IMR-90 (cell line): Measurements from ENCODE around the gene MBOAT2. TPM values are rescaled to one million over a fixed set of nuclear protein-coding genes. Genes with fewer than 3 reads are reported as not detected.

Source experiments
- ATAC-seq: fragments of 200-7000 bp; cut with Tn5 transposase; 2 replicates; pipeline ENCODE4 v1.9.1; 2020; ENCODE audit warnings: low read depth, mild to moderate bottlenecking, moderate library complexity
- BruUV-seq: library from RNA; stranded (reverse); fragments of 400-500 nt; replicated peaks from 2 replicates; lab custom pipeline; 2021; lab: Mats Ljungman, UMichigan
- CTCF ChIA-PET: fragments of 300-600 bp; formaldehyde crosslinking; extraction: SDS; loops from one replicate; lab custom pipeline; 2021; ENCODE audit warnings: antibody characterized with exemption; lab: Yijun Ruan, JAX
- POLR2A ChIA-PET: fragments of 300-600 bp; sonication (Branson Sonifier 250); formaldehyde crosslinking; loops from one replicate; lab custom pipeline; 2022; ENCODE audit warnings: antibody characterized with exemption; ENCODE audit not compliant: unreplicated experiment; lab: Charles Lee
- DNase-seq: peaks from one replicate; pipeline ENCODE4 v3.0.0; 2013
- H2AFZ ChIP-seq: replicated peaks from 2 replicates; pipeline ENCODE3; 2013; ENCODE audit warnings: low read length, mild to moderate bottlenecking; ENCODE audit not compliant: poor library complexity
- H2AK5ac ChIP-seq: 2 replicates; pipeline ENCODE4 v1.6.1; 2013; ENCODE audit warnings: low read depth, low read length, inconsistent platforms
- H2AK9ac ChIP-seq: replicated peaks from 2 replicates; pipeline ENCODE3; 2013; ENCODE audit warnings: mild to moderate bottlenecking, low read depth, low read length, moderate library complexity; ENCODE audit not compliant: poor library complexity
- H2BK120ac ChIP-seq: 2 replicates; pipeline ENCODE4 v1.6.1; 2013; ENCODE audit warnings: low read depth, low read length, inconsistent platforms
- H2BK15ac ChIP-seq: 3 replicates; pipeline ENCODE4 v1.6.1; 2013; ENCODE audit warnings: low read depth, low read length, inconsistent platforms
- H2BK20ac ChIP-seq: 2 replicates; pipeline ENCODE4 v1.6.1; 2013; ENCODE audit warnings: low read depth, mild to moderate bottlenecking, inconsistent platforms, low read length, moderate library complexity
- H2BK5ac ChIP-seq: 2 replicates; pipeline ENCODE4 v1.6.1; 2013; ENCODE audit warnings: mild to moderate bottlenecking, low read depth, low read length, inconsistent platforms; ENCODE audit not compliant: poor library complexity, severe bottlenecking
- H3K14ac ChIP-seq: replicated peaks from 2 replicates; pipeline ENCODE4 v1.6.1; 2013; ENCODE audit warnings: low read depth, low read length, inconsistent platforms
- H3K18ac ChIP-seq: 2 replicates; pipeline ENCODE4 v1.6.1; 2013; ENCODE audit warnings: low read depth, low read length, control low read depth
- H3K23ac ChIP-seq: 2 replicates; pipeline ENCODE4 v1.6.1; 2013; ENCODE audit warnings: low read depth, low read length, inconsistent platforms
- H3K27ac ChIP-seq: 2 replicates; pipeline ENCODE4 v1.5.1; 2013; ENCODE audit warnings: mild to moderate bottlenecking, control low read depth, low read length; ENCODE audit not compliant: insufficient read depth
- H3K27me3 ChIP-seq: 2 replicates; pipeline ENCODE4 v1.6.1; 2013; ENCODE audit warnings: low read length; ENCODE audit not compliant: control insufficient read depth, insufficient read depth
- H3K36me3 ChIP-seq: 2 replicates; pipeline ENCODE4 v1.6.1; 2013; ENCODE audit warnings: low read length, mixed read lengths; ENCODE audit not compliant: control insufficient read depth, insufficient read depth
- H3K4ac ChIP-seq: 2 replicates; pipeline ENCODE4 v1.6.1; 2013; ENCODE audit warnings: low read depth, low read length, inconsistent platforms
- H3K4me1 ChIP-seq: 2 replicates; pipeline ENCODE4 v1.6.1; 2013; ENCODE audit warnings: low read length, mixed read lengths; ENCODE audit not compliant: control insufficient read depth, insufficient read depth
- H3K4me2 ChIP-seq: 2 replicates; pipeline ENCODE4 v1.6.1; 2013; ENCODE audit warnings: low read depth, mild to moderate bottlenecking, control low read depth, low read length, moderate library complexity
- H3K4me3 ChIP-seq: 2 replicates; pipeline ENCODE4 v1.5.1; 2013; ENCODE audit warnings: low read depth, mild to moderate bottlenecking, control low read depth, low read length, moderate library complexity; ENCODE audit not compliant: insufficient read depth
- H3K56ac ChIP-seq: 2 replicates; pipeline ENCODE4 v1.6.1; 2013; ENCODE audit warnings: low read length, inconsistent platforms; ENCODE audit not compliant: insufficient read depth; ENCODE audit errors: extremely low read depth
- H3K79me1 ChIP-seq, 2 experiments: 2 replicates each; pipeline ENCODE4 v1.6.1; 2013; ENCODE audit warnings: low read length in 2 of 2, inconsistent platforms in 1 of 2, low read depth in 1 of 2
- H3K9ac ChIP-seq: 2 replicates; pipeline ENCODE4 v1.6.1; 2013; ENCODE audit warnings: low read depth, low read length, control low read depth
- H3K9me1 ChIP-seq: 2 replicates; pipeline ENCODE4 v1.6.1; 2013; ENCODE audit warnings: low read length, inconsistent platforms; ENCODE audit not compliant: insufficient read depth
- H3K9me3 ChIP-seq: 2 replicates; pipeline ENCODE4 v1.6.1; 2013; ENCODE audit warnings: low read length; ENCODE audit not compliant: control insufficient read depth, insufficient read depth
- H4K20me1 ChIP-seq: 2 replicates; pipeline ENCODE4 v1.6.1; 2013; ENCODE audit warnings: low read length, inconsistent platforms; ENCODE audit not compliant: insufficient read depth
- H4K5ac ChIP-seq: 2 replicates; pipeline ENCODE4 v1.6.1; 2013; ENCODE audit warnings: mild to moderate bottlenecking, low read depth, low read length, control low read depth
- H4K8ac ChIP-seq, 2 experiments: 2 replicates each; pipeline ENCODE4 v1.6.1; 2013; ENCODE audit warnings: low read depth in 2 of 2, low read length in 2 of 2, control low read depth in 1 of 2, inconsistent platforms in 1 of 2
- H4K91ac ChIP-seq: 2 replicates; pipeline ENCODE4 v1.6.1; 2013; ENCODE audit warnings: low read depth, low read length, inconsistent platforms; ENCODE audit not compliant: insufficient read depth
- BHLHE40 ChIP-seq: fragments of 150-350 bp; IDR thresholded peaks from 2 replicates; pipeline ENCODE4 v1.6.1; 2016; ENCODE audit warnings: mild to moderate bottlenecking, low read depth, low read length
- FOS ChIP-seq: fragments of 150-350 bp; IDR thresholded peaks from 2 replicates; pipeline ENCODE4 v1.6.1; 2016; ENCODE audit warnings: low read depth, low read length
- MXI1 ChIP-seq: IDR thresholded peaks from 2 replicates; pipeline ENCODE4 v1.6.1; 2012; ENCODE audit warnings: low read depth, mild to moderate bottlenecking, low read length, moderate library complexity, borderline replicate concordance
- NFE2L2 ChIP-seq: fragments of 150-350 bp; IDR thresholded peaks from 2 replicates; pipeline ENCODE4 v1.6.1; 2016; ENCODE audit warnings: low read depth, mild to moderate bottlenecking, low read length
- POLR2A ChIP-seq: IDR thresholded peaks from 2 replicates; pipeline ENCODE4 v1.6.1; 2012; ENCODE audit warnings: mild to moderate bottlenecking, low read depth, low read length
- RAD21 ChIP-seq: IDR thresholded peaks from 2 replicates; pipeline ENCODE4 v1.6.1; 2012; ENCODE audit warnings: low read length, improper control_type of control experiment
- RCOR1 ChIP-seq: IDR thresholded peaks from 2 replicates; pipeline ENCODE4 v1.6.1; 2012; ENCODE audit warnings: mild to moderate bottlenecking, low read length, improper control_type of control experiment; ENCODE audit not compliant: insufficient replicate concordance
- SMC3 ChIP-seq: fragments of 150-350 bp; IDR thresholded peaks from 2 replicates; pipeline ENCODE4 v1.6.1; 2016; ENCODE audit warnings: low read depth, mild to moderate bottlenecking, antibody characterized with exemption, low read length, moderate library complexity
- dilution Hi-C: fragments of 300-500 bp; cut with HindIII; formaldehyde crosslinking; loops from one replicate; pipeline ENCODE4 v1.14.3; 2018; ENCODE audit warnings: low sequenced_read_pairs; ENCODE audit not compliant: unreplicated experiment
- in situ Hi-C: fragments of 300-500 bp; cut with MboI; formaldehyde crosslinking; loops from 3 replicates; pipeline ENCODE4 v1.14.3; 2019; ENCODE audit warnings: low sequenced_read_pairs, inconsistent platforms, mixed read lengths
- intact Hi-C: fragments of 100-400 bp; cut with micrococcal nuclease; formaldehyde crosslinking; loops from 2 replicates; pipeline ENCODE4 v1.10.0; 2022
- polyA plus RNA-seq, 3 experiments: library from polyadenylated mRNA; depleted of rRNA; stranded (reverse); fragments of >200 nt; gene quantifications; 2 replicates each; pipeline ENCODE4 v1.2.3, GENCODE V29; 2012; ENCODE audit warnings: low replicate concordance in 1 of 3
- total RNA-seq: library from RNA; depleted of rRNA; stranded (reverse); fragments of >200 nt; gene quantifications from 2 replicates; pipeline ENCODE4 v1.2.3, GENCODE V29; 2012
- TF ChIP-seq, protein P1 (sequence below): fragments of 150-350 bp; IDR thresholded peaks from 2 replicates; pipeline ENCODE4 v1.6.1; 2017; ENCODE audit warnings: mild to moderate bottlenecking, antibody characterized with exemption, low read length, low read depth
- TF ChIP-seq, protein P2 (sequence below): conservative IDR thresholded peaks from 2 replicates; pipeline ENCODE4 v1.5.1; 2012; ENCODE audit warnings: mild to moderate bottlenecking, low read depth, low read length, improper control_type of control experiment
- TF ChIP-seq, protein P3 (sequence below): fragments of 150-350 bp; IDR thresholded peaks from 2 replicates; pipeline ENCODE4 v1.6.1; 2016; ENCODE audit warnings: low read depth, mild to moderate bottlenecking, low read length, moderate library complexity, borderline replicate concordance

The MBOAT2 gene
- total and polyA plus RNA-seq, 2 of the 4 experiments (the other 2 are of a cell fraction), result 33.9 to 102 TPM

DNA sequence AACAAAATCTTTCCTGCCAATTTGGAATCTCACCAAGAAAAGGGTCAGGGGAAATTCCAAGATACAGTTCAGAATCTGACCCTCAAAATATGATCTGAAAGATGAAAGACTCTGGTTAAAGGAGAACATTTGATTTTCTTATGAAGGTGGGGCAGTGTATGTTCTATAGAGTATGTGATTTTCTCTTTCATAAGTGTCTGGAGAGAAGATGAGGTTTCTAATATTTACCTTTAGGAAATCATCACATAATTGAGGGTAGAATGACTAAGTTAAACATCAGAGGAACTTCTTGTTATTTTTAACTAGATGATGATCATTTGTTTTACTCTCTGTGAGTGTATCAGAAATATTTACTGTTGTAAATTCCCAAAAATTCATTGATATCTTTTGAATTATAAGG, 27.8 kb upstream of the MBOAT2 start:
- CTCF ChIA-PET, result no interaction called here
- peak; percentile 78 for ATAC-seq
- in situ Hi-C loops, result no loop called here

More for the DNA sequence above, 27.8 kb upstream of the MBOAT2 start:
- DNase-seq, result peak; percentile 50
- Histone ChIP-seq H4K91ac (no peak overlapping the region), H2BK20ac (no peak overlapping the region), H3K23ac (no peak overlapping the region), H3K9me1 (no peaks in the 10 kb centered on the region; the same call in 1 of the 2 replicates), H3K27me3 (no peaks in the 10 kb centered on the region), H2BK5ac (peak overlapping the region; percentile 84), H2BK120ac (peak overlapping the region; percentile 56; the same call in 1 of the 2 replicates), H3K27ac (no peak overlapping the region), H3K4me2 (peak overlapping the region; percentile 86), H3K9ac (no peak overlapping the region), H3K36me3 (no peaks in the 10 kb centered on the region), H2AFZ (no peak overlapping the region), H2BK15ac (no peak overlapping the region), H3K79me1 (no peaks in the 10 kb centered on the region), H3K9me3 (no peaks in the 10 kb centered on the region), H3K18ac (peak overlapping the region; percentile 63; the same call in 1 of the 2 replicates), H3K4me3 (no peak overlapping the region), H4K5ac (peak overlapping the region; percentile 29; the same call in 1 of the 2 replicates), H3K56ac (no peak overlapping the region), H3K4ac (no peak overlapping the region), H4K8ac (no peak overlapping the region), H3K4me1 (peaks cover 10% of the 10 kb centered on the region), H2AK9ac (no peak overlapping the region), H3K14ac (no peak overlapping the region), H2AK5ac (no peak overlapping the region), H4K20me1 (no peaks in the 10 kb centered on the region)
- intact Hi-C loops (no loop called here), dilution Hi-C loops (no loop called here)
- BruUV-seq, result no TSS peak
- TF ChIP-seq FOS, result no peak
- no peak for TF ChIP-seq NFE2L2
- TF ChIP-seq, protein P1, sequence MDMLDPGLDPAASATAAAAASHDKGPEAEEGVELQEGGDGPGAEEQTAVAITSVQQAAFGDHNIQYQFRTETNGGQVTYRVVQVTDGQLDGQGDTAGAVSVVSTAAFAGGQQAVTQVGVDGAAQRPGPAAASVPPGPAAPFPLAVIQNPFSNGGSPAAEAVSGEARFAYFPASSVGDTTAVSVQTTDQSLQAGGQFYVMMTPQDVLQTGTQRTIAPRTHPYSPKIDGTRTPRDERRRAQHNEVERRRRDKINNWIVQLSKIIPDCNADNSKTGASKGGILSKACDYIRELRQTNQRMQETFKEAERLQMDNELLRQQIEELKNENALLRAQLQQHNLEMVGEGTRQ, result no peak
- TF ChIP-seq BHLHE40, result no peak
- TF ChIP-seq MXI1, result no peak
- no peak for TF ChIP-seq SMC3
- TF ChIP-seq RCOR1, result no peak
- TF ChIP-seq POLR2A, result no peak
- no peak for TF ChIP-seq RAD21
- TF ChIP-seq, protein P2, sequence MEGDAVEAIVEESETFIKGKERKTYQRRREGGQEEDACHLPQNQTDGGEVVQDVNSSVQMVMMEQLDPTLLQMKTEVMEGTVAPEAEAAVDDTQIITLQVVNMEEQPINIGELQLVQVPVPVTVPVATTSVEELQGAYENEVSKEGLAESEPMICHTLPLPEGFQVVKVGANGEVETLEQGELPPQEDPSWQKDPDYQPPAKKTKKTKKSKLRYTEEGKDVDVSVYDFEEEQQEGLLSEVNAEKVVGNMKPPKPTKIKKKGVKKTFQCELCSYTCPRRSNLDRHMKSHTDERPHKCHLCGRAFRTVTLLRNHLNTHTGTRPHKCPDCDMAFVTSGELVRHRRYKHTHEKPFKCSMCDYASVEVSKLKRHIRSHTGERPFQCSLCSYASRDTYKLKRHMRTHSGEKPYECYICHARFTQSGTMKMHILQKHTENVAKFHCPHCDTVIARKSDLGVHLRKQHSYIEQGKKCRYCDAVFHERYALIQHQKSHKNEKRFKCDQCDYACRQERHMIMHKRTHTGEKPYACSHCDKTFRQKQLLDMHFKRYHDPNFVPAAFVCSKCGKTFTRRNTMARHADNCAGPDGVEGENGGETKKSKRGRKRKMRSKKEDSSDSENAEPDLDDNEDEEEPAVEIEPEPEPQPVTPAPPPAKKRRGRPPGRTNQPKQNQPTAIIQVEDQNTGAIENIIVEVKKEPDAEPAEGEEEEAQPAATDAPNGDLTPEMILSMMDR, result no peak
- TF ChIP-seq, protein P3, sequence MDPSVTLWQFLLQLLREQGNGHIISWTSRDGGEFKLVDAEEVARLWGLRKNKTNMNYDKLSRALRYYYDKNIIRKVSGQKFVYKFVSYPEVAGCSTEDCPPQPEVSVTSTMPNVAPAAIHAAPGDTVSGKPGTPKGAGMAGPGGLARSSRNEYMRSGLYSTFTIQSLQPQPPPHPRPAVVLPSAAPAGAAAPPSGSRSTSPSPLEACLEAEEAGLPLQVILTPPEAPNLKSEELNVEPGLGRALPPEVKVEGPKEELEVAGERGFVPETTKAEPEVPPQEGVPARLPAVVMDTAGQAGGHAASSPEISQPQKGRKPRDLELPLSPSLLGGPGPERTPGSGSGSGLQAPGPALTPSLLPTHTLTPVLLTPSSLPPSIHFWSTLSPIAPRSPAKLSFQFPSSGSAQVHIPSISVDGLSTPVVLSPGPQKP, result no peak
- POLR2A ChIA-PET, result no interaction called here
